Placental epithelial cell (primary cell): ENCODE data around the gene GFER. TPM values are rescaled to one million over a fixed set of nuclear protein-coding genes. Genes with fewer than 3 reads are reported as not detected.

Source experiments
- small RNA-seq: library from RNA; depleted of rRNA; stranded (forward); fragments of <200 nt; gene quantifications from one replicate; pipeline ENCODE3, GENCODE V24; 2012
- total RNA-seq: library from RNA; depleted of rRNA; stranded (reverse); fragments of >200 nt; gene quantifications from 2 replicates; pipeline ENCODE4 v1.2.3, GENCODE V29; 2012

The GFER gene
- total RNA-seq = 13.0 and 14.9 TPM in 2 replicates

DNA sequence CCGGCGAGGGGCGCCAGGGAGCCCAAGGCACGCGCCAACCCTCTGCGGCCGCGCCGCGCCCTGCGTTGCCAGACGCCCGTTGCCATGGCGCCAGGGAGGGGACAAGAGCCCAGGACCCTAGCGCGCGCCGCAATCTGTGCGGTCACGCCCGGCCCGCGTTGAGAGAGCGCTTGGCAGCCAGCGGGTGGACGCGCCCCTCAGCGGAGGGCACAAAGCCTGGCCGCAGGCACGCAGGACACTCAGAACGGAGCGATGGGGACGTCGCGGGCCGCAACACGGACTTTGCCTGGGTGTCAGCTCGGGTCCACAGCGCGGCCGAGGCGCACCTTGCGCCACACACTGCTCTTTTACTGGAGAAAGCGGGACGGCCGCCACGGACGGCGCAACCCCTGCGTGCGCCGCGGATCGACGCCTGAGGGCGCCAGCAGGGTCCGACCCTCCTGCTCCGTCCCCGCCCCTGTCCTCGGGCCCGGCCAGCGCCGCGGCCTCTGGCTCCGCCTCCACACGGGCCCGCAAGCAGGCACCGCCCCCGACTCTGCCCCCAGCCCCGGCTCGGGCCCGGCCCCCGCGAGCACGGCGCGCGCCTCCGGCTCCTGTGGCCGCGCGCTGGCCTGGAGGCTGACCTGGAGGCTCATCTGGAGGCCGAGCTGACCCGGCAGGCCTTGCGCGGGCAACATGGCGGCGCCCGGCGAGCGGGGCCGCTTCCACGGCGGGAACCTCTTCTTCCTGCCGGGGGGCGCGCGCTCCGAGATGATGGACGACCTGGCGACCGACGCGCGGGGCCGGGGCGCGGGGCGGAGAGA, at the start of gene GFER:
GFER (plus strand) TSS at position 650 of the 803 bp plus-strand sequence; CDS start at position 676, 26 bp downstream.

DNA sequence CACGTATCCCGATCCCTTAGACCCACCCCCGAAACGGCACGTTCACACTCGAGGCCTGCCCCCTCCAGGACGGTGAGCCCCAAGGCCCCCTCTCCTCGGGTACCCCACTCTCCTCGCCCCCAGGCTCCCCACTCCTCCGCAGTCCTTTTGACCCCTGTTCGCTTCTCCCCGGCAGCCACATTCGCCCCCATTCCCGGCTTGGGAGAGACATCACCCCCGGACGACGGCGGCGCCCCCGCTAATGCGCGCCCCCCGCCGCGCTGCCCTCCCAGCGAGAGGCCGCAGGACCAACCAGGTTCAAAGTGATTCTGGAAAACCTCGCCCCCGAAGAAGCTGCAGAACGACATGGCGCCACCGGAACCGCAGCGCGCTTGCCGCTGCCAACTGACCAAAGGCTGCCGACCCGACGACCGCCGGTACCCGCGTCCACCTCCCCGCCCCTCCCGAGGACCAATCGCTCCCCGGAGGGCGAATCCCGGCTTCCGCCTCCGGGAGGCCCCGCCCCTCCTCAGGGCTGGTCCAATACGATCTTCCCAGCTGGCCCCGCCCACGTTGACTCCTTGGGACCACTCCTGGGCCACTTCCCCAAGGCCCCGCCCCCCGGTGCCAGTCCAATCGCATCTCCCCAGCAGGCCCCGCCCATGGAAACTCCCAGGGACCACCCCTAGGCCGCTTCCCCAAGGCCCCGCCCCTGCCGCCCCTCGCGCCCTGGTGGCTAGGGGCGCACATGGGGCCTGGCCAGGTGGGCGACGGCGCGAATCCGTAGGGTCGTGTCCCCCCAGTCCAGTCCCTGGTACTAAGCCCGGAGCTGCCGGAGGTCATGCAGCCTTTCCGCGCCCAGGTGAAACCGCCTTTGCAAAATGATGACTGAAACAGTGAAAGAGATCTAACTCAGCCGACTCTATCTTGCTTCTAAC, 40.9 kb upstream of the GFER start, which contains the start of gene MSRB1:
MSRB1 (minus strand) TSS at position 390 of the 917 bp plus-strand sequence; CDS start at position 347, 43 bp downstream.

DNA sequence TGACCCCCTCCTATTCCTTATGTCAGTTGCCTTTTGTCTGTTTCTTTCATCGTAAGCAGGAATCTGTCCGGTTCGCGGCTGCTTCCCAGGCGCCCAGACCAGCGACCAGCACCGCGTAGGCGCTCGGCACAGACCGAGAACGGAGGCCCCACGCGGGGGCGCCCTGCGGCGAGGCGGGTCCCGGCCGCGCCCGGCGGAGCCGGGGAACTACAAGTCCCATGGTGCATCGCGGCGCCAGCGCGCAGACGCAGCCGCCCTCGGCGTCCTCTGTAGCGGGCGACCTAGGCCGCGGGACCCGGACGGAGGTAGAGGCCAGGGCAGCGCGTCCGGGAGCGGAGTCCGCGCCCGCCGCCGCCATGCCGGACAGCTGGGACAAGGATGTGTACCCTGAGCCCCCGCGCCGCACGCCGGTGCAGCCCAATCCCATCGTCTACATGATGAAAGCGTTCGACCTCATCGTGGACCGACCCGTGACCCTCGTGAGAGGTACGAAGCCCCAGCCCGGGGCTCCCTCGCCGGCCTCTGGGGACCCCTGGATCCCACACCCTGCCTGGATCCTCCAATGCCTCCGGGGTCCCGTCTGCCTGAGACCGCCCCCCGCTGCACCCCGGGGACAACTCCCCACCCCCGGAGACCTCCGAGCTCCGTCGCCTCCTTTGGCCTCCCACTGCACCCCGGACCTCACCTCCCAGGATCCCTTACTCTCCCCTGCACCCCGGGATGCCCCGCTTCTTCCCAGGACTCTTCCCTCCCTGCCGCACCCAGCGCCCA, 24.5 kb upstream of the GFER start, which contains the start of gene NDUFB10:
NDUFB10 (plus strand) TSS at position 270 of the 771 bp plus-strand sequence; CDS start at position 357, 87 bp downstream.

DNA sequence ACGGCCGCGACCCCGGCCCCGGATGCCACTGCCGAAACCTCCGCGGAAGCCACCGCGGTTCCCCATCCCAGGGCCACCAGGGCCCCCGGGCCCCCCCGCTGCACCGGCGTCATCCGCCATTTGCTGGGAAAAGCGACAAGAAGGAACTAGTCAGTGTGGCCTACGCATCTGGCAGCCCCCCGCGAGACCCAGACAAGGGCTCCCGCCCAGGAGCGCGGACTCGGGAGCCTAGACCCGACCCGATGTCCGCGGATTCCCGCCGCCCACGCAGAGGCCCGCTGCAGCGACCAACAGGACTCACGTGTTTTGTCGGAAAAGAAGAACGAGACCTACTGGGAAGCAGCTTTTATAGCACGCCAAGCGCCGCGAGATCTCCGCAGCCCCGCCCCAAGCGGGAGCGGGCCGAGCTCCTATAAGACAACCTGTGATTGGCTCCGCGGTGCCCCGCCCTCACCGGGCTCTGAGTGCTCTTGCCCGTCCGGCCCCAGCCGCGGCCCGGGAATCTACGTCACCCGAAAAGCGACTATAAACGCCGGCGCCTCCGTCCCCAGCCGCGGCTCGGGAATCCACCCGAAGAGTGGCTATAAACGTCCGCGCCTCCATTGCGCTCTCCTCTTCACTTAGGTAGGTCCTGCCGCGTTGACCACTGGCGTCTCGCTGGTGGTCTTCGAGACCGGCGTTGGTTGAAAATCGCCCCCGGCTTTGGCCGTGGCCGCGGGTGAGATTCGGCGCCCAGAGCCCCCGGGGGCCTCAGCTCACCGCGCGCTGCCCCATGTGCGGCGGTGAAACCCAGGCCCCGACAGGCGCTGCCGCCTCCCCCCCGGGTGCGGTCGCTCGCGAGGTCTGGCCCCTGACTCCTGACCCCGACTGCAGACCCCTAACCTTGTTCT, 19.2 kb upstream of the GFER start, which contains the start of gene RPS2:
RPS2 (minus strand) TSS at position 321 of the 890 bp plus-strand sequence; CDS start at position 120, 201 bp downstream.

DNA sequence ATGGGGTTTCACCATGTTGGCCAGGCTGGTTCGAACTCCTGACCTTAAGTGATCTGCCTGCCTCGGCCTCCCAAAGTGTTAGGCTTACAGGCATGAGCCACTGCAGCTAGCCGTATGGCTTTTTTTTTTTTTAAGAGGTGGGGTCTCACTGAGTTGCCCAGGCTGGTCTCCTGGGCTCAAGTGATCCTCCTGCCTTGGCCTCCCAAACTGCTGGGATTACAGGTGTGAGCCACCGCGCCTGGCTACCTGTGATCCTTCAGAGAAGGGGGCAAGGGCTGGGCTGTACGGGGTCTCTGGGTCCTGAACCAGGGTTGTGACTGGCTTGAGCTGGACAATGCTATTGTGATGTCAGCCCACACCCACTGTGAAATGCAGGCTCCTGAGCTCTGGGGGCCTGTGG, 17.5 kb upstream of the GFER start, which contains the start of gene RNF151:
RNF151 (plus strand) TSS at position 397 of the 400 bp plus-strand sequence. CDS start 26 bp downstream, outside the sequence.

DNA sequence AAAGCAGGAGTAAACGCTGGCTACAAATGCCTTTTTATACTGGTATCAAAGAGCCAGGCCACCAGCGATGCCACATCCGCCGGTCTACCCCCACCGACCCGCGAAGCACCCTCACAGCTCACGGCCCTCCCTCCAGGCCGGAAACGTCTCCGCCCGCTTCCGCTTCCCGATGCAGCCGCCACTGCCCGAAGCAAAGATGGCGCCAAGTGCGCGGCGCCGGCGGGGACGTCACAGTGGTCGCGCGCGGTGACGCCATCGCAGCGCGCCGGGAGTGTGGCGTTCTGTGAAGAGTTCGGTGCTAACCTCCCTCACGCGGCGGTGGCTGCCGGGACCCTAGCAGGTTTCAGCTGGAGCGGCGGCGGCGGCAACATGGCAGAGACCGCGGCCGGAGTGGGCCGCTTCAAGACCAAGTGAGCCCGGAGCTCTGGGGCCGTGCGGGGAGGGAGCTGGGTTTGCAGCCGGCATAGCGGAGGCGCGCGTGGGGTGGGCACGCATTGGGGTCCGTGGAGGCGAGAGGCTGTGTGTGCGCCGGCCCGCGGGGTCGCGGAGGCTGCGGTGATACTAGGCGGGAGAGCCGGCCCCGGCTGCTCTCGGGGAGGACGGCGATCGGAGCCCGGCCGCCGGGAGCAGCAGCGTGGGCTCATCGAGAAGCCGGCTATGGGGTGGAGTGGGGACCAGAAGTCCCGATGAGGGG, 12.1 kb upstream of the GFER start, which contains the start of gene TBL3:
TBL3 (plus strand) TSS at position 258 of the 694 bp plus-strand sequence; CDS start at position 370, 112 bp downstream.

DNA sequence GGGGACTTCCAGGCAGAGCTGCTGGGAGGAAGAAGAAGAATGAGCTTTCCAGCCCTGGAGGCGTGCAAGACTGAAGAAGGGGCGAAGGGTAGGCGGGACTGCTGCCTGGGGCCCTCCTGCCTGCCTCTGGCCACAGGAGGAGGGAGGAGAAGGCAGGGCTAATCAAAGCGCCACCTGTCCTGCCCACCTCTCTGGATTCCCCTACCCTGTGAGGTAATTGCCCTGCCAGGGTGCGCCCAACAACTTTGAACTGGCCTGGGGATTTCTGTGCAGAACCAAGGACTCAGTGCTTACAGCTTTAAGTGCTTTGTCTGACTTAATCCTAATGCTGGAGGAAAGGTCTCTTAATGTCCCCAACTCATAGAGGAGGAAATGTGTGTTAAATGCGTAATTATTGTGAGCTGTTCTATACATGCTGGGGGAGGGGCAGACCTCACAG, 2.6 kb upstream of the GFER start, which contains the start of gene NOXO1:
NOXO1 (minus strand) TSS at position 72 of the 439 bp plus-strand sequence. CDS start 290 bp downstream, outside the sequence.

DNA sequence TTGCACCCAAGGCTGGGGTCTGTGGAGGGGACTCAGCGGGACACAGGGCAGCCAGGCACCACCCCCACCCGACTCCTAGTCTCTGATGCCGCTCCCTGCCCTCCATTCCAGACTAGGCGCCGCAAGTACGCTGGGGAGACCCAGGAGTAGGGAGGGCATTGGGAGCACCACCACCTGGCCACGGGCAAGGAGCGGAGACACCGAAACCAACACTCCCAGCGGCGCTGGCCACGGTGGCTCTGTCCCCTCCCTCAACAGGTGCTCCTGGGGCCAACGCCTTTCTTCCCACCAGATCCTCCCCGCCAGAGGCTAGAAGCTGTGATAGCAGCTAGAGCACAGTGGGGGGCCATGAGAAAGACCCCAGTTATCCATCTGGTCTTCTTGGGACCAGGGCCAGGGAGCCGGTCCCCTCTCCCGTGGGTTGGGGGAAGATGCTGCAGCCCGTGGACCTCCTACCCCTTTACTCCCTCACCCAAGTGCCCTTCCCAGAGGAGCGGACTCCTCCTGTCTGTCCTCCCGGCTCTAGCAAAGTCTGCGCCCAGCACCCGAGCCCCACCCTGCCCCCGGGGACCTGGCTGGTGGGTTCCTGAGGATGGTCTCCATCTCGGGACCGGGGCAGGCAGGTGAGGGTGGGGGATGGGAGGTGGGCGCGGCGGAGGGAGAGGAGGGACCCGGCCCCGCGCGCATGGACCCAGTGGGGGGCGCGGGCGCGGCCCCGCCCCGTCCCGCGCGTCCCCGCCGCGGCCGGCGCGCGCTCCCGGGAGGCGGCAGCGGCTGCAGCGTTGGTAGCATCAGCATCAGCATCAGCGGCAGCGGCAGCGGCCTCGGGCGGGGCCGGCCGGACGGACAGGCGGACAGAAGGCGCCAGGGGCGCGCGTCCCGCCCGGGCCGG, 5.5 kb downstream of the GFER start, which contains the start of gene SYNGR3:
SYNGR3 (plus strand) TSS at position 762 of the 892 bp plus-strand sequence. CDS start 133 bp downstream, outside the sequence.

DNA sequence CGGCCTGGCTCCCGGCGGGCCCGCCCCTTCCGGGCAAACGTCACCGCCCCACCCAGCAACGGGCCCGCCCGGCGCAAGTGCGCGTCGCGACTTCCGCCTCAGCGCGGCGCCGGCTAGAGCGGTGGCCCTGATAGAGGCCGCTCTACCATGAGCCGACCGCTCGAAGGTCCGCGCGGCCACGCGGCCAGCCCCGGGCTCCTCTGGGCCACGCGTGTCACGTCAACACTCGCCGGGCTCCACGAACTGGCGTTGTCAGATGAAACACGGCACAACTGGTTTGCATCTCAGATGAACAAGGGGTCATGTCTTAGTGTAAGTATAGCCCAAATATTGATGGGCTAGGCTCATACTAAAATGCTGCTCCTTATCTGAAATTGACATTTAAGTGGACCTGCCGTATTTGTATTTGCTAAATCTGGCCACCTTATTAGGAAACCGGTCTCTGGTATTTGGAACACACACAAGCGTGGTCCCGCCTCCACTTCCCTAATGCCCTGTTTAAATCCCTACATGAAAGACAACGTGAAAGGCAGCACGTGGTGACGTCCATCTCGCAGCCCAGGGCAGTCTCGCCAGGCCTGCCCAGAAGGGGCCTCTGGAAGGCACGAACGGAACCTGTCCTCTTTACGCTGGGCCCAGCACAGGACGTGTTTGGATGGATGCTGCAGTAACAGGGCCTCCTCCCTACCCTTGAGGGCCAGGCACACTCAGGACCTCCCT, 26.0 kb downstream of the GFER start, which contains the start of gene ZNF598:
ZNF598 (minus strand) TSS at position 31 of the 720 bp plus-strand sequence.

DNA sequence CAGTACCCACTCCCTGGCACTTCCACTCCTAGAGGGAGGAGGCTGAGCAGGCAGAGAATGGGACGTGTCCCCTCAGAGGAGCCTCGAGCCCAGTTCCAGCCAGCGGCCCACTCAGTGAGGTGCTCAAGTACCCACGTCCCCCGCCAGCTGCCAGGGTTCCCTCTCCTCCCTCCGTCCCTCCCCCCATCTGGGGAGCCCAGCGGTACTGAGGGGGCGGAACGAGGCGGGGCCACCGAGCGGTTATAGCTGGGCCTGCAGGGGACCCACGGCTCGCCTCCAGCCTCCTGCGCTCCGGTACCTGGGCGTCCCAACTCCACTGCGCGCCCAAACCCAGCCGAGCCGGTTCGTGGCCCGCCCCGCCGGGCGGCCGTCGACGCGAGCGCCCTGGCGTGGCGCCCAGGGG, 35.5 kb downstream of the GFER start, which contains the start of gene NPW:
NPW (plus strand) TSS at position 268 of the 403 bp plus-strand sequence.

DNA sequence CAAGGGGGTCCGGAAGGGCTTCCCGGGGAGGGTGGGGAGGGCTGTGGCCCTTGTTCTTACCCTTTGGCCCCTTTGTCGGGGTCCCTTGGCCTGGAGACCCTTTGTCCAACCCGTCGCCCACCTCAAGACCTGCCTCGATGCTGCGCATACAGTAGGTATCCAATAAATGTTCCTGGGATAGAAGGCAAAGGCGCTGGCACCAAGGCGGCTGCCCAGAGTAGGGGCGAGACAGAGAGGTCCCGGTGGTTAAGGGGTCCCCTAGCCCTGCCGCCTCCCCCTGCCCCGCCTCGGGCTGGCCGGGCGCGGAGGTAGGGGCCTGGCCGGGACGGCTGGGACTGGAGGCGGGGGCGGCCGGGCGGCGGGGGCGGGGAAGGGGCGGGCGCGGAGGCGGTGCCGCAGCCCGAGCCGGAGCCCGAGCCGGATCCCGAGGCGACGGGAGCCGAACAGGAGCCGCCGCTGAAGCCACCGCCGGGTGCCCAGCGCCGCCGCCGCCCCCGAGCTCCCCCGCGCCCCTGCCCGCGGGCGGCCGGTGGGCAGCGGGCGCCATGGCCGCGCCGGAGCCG, 42.5 kb downstream of the GFER start, which contains the start of gene NHERF2:
NHERF2 (plus strand) TSS at position 442 of the 563 bp plus-strand sequence; CDS start at position 546, 104 bp downstream.

Small RNA genes lying within 50 kb of the gene (small RNA-seq; reads per million reads assigned to genes)
- gene AC005363.2 = 0.37 reads per million, percentile 15 among the genes with 10 or more reads in this experiment
- gene RN7SL219P = not detected
- gene SNORA10 = not detected
- not detected for gene SNORA64

Other genes with a start within 250 kb of the GFER start
- gene NME3, start 212.7 kb upstream of the GFER start, total RNA-seq = 36.2 and 52.6 TPM in 2 replicates
- 13.8 and 14.1 TPM in 2 replicates for gene EME2, start 211.4 kb upstream of the GFER start, total RNA-seq
- 47.1 and 64.6 TPM in 2 replicates for gene MRPS34, start 211.1 kb upstream of the GFER start, total RNA-seq
- gene SPSB3, start 201.6 kb upstream of the GFER start, total RNA-seq = 61.6 and 63.6 TPM in 2 replicates
- 56.5 and 92.0 TPM in 2 replicates for gene NUBP2, start 201.2 kb upstream of the GFER start, total RNA-seq
- not detected in 2 replicates for gene IGFALS, start 190.5 kb upstream of the GFER start, total RNA-seq
- gene HAGH, start 157.4 kb upstream of the GFER start, total RNA-seq = 5.9 and 24.5 TPM in 2 replicates
- 27.9 and 56.2 TPM in 2 replicates for gene FAHD1, start 157.0 kb upstream of the GFER start, total RNA-seq
- gene MEIOB, start 112.0 kb upstream of the GFER start, total RNA-seq = not detected in 2 replicates
- not detected in 2 replicates for gene HS3ST6, start 65.8 kb upstream of the GFER start, total RNA-seq
- 16.9 and 20.2 TPM in 2 replicates for gene MSRB1, start 41.0 kb upstream of the GFER start, total RNA-seq
- not detected in 2 replicates for gene RPL3L, start 29.5 kb upstream of the GFER start, total RNA-seq
- gene NDUFB10, start 24.7 kb upstream of the GFER start, total RNA-seq = 113 and 135 TPM in 2 replicates
- 1,769 and 2,866 TPM in 2 replicates for gene RPS2, start 19.4 kb upstream of the GFER start, total RNA-seq
- gene RNF151, start 17.3 kb upstream of the GFER start, total RNA-seq = not detected in 2 replicates
- 27.1 and 50.1 TPM in 2 replicates for gene TBL3, start 12.1 kb upstream of the GFER start, total RNA-seq
- 1.6 and 2.1 TPM in 2 replicates for gene NOXO1, start 2.7 kb upstream of the GFER start, total RNA-seq
- 3.5 and 4.4 TPM in 2 replicates for gene SYNGR3, start 5.8 kb downstream of the GFER start, total RNA-seq
- gene ZNF598, start 25.6 kb downstream of the GFER start, total RNA-seq = 20.4 and 23.4 TPM in 2 replicates
- 0.33 and 0.39 TPM in 2 replicates for gene NPW, start 35.6 kb downstream of the GFER start, total RNA-seq
- gene NHERF2, start 42.7 kb downstream of the GFER start, total RNA-seq = 8.2 and 22.6 TPM in 2 replicates
- 7.9 and 22.7 TPM in 2 replicates for gene NTHL1, start 63.6 kb downstream of the GFER start, total RNA-seq
- gene TSC2, start 63.8 kb downstream of the GFER start, total RNA-seq = 82.8 and 95.0 TPM in 2 replicates
- gene PKD1, start 151.7 kb downstream of the GFER start, total RNA-seq = 62.6 and 99.7 TPM in 2 replicates
- 0.33 and 0.39 TPM in 2 replicates for gene RAB26, start 164.4 kb downstream of the GFER start, total RNA-seq
- 45.5 and 88.8 TPM in 2 replicates for gene TRAF7, start 171.6 kb downstream of the GFER start, total RNA-seq
- under 0.01 TPM in 1 of 2 replicates, not detected in the other for gene CASKIN1, start 212.4 kb downstream of the GFER start, total RNA-seq
- gene MLST8, start 221.3 kb downstream of the GFER start, total RNA-seq = 24.3 and 82.3 TPM in 2 replicates
- gene BRICD5, start 226.7 kb downstream of the GFER start, total RNA-seq = 1.2 and 22.8 TPM in 2 replicates
- 13.3 and 23.1 TPM in 2 replicates for gene PGP, start 230.6 kb downstream of the GFER start, total RNA-seq
- gene E4F1, start 239.4 kb downstream of the GFER start, total RNA-seq = 26.1 and 31.8 TPM in 2 replicates